ENCODE data around the gene DHDDS.
A peak's percentile ranks its signal among the peaks of the same experiment; 100 is the strongest.

The DHDDS gene

DNA sequence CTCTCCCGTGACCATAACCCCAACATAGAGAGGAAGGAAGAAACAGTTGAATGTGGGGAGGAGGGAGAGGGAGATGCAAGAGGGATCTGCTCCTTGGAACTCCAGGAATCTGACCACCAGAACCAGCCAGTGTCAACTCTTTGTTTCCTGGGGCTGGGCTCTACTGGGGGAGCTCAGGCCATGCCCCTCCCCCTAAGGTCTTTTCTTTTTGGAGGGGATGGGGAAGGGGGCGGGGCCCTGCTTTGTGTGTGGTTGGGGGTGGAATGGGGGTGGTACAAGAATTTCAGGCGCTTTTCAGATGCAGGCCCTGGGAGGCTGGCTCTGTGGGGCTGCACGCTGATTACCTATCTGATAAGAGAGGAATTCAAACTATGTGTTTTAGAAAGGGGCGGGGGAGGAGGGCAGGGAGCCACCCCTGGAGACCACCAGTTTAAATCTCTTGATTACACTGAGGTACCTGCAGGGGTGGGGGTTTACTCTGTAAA, 13.2 kb upstream of the DHDDS start:
- DNase-seq: no peak

DNA sequence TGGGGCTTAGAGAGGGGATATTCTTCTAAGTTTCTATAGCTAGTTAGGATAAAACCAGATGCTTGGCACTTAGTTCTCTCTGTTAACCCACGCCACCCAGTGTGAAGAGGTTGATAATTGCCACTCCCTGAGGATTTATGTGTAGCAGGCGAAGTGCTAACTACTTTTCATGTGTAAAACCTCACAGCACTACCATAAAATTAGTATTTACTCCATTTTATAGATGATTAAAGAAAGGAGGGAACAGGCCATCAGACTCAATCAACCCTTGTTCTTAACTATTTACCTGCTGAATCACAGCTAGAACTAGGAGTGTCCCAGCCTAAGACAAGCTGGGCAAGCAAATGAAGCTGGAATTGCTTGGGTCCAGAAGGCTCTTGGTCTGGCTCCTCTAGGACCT, 12.6 kb upstream of the DHDDS start:
- no peak for DNase-seq

DNA sequence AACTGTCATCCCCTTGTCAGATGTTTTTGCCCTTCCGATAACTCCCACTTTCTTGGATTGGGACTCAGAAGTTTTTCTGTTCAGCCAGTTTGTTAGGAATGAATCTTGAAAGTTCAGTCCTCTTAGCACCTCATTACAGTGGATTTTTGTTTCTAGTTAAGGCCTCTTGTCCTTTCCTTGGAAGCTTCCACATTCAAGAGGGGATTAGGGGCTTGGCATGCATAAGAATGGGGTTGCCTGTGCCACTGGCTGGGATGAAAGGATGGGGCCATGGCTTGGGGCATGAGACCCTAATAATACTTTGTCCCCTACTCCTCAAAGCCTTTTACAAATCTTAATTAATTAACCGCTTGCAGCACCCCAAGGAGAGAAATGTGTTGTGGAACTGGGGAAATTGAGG, 2.4 kb upstream of the DHDDS start:
- no peak for DNase-seq

DNA sequence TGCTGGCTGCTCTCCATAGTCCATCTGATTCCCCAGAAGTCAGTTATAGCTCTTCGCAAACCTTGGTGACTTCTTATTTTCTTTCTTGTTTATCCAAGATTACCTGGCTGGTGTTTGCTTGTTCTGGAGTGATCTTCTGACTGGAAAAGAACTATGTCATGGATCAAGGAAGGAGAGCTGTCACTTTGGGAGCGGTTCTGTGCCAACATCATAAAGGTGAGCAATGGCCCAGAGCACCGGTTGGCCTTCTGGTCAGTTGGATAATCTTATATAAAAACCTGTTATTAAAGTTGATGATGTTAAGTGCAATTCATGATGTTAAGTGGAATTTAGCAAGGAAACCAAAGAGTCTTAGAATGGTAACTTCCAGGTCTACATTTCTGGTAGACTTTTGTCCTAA, 672 bp downstream of the DHDDS start:
- no peak for DNase-seq

DNA sequence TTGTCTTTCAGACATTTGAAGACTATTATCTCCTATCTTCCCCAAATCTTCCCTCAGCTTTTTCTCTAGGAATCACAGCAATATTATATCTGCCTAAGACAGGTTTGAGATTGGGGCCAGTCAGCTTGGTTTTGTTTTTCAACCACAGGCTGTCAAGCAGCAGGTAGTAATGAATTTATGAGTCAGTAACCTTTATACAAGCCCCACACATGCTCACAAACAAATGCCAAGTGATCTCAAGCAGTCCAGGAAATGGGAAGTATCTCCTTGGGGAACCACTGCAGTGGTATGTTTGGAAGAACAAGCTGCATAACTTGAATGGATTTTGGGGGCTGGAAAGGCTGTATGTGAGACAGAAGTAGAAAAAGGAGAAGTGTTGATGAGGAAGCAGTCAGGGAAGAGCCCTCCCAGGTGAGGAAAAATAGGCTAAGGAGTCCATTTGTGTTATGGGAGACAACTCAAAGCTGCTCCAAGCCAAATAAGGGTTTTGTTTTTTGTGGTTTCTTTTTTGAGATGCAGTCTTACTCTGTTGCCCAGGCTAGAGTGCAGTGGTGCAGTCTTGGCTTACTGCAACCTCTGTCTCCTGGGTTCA, 2.1 kb downstream of the DHDDS start:
- DNase-seq: no peak

DNA sequence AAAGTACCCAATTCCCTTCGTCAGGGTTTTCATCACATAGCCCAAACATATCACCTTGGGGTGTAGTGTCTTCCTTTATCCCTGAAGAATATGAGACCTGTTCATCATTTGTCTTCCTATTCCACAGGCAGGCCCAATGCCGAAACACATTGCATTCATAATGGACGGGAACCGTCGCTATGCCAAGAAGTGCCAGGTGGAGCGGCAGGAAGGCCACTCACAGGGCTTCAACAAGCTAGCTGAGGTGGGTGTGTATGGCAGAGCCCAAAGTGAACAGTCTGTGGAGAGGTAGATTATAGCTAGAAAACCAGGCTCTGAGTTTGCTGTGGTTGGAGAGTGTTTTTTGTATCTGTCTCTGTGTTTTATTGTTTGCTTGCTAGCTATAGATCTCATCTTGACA, 5.9 kb downstream of the DHDDS start:
- DNase-seq: no peak

DNA sequence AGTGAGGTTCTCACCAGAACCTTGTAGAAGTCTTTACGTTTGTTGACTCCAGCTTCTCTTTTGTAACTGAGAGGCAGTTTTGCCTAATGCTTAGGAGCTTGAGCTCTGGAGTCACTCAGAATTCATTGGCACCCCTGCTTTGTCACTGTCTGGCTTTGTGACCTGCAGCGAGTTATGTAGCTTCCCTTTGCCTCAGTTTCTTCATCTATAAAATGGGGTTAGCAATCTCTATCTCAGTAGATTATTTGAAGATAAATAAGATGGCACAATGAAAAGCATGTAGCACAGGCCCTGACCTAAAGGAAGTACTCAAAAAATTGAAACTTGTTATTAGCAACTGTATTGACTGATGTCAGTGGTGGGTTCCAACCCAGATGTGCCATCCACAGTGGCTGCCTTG, 8.1 kb downstream of the DHDDS start:
- no peak for DNase-seq

DNA sequence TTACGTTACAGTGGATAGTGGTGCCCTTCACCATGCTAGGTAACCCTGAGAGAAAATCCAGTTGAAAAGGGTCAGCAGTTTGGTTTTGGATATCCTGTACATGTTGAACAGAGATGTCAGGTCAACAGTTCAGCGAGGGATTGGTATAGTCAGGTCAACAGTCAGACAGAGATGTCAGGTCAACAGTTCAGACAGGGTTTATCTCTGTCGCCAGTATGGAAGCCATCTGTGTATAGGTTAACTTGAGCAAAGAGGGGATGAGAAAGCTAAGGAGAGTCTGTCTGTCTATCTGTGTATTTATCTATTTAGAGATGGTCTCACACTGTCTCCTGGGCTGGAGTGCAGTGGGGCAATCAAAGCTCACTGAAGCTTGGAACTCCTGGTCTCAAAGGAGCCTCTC, 17.7 kb downstream of the DHDDS start:
- DNase-seq: no peak

DNA sequence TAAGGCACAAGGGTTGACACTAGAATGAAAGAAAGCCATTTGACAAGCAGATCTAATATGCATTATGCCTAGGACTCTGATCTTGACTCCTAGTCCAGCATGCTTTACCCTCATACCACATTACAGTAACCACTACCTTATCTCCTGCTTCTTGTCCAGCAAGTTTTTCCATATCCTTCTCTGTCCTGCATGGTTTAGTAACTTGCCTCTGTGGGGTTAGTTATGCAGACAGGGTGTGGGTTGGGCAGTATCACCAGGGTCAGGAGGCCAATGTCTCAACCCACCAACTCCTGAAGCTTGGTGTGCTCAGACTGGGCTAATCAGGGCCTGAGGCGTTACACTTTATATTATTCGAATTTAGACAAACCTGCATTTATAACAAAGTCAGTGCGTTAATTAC, 18.8 kb downstream of the DHDDS start:
- no peak for DNase-seq

DNA sequence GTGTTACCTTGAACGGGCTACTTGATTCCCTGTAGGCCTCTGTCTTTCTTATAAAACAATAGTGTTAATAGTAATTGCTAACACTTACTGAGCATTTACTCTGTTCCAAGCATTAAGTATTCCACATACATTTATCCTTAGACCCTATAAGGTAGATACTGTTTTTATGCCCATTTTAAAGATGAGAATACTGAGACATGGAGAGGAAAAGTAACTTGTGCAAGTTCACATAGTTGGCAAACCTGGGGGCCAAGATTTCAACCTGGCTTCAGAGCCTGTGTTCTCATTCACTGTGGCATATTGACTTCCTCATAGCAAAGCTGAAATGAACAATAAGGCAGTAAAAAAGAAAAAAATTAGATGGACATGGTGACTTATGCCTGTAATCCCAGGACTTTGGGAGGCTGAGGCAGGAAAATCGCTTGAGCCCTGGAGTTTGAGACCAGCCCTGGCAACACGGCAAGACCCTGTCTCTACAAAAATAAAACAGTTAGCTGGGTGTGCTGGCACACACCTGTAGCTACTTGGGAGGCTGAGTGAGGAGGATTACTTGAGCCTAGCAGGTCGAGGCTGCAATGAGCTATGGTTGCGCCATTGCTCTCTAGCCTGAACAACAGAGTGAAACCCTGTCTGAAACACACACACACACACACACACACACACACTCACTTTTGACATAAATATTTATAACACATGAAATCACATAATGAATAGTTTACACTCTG, 20.5 kb downstream of the DHDDS start:
- no peak for DNase-seq

DNA sequence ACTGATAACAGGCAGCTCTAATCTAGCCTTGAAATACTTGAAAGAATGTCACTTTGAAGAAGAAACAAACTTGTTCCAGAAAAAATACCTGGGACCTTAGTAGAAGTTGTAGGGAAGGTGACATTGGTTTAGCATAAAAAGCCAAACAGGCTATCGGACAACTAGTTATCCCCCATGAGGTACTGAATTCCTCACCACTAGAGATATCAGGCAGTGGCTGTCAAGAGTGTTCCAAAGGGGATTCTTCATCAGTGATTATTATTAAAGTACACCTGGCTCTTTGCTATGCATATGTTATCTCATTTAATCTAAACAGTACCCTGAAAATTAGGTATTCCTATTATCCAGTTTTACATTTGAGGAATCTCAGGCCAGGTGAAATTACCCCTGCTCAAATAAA, 27.0 kb downstream of the DHDDS start:
- DNase-seq: no peak

DNA sequence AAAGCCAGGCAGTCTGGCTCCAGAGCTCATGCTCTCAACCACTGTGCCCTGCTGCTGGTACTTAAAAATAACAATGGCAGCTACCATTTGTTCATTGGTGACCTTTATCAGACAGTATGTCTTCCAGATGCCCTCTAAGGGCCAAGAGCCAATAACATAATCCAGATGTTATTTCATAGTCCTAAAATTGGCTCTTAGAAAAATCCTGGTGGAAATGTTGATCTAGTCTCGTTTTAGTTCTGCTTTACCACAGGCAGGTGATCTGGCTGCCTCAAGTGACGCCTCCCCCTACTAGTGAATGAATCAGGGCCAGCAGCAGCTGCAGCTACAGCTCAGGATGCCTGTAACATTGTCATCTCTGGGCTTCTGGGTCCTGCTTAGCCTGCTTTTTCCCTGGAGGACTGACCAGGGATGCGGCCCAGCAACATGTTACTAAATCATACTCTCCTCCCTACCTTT, 27.5 kb downstream of the DHDDS start:
- DNase-seq: peak; percentile 69 to 73

DNA sequence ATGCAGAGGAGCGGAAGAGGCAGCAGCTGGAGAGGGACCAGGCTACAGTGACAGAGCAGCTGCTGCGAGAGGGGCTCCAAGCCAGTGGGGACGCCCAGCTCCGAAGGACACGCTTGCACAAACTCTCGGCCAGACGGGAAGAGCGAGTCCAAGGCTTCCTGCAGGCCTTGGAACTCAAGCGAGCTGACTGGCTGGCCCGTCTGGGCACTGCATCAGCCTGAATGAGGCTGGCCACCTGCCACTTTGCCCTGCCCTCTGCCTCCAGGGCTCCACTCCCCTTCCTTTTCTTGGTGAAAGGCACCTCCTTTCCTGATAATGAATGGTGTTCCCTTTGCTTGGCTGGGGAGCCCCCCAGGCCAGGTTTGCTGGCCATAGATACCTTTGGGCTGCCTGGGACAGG, 36.8 kb downstream of the DHDDS start:
- DNase-seq: no peak

DNA sequence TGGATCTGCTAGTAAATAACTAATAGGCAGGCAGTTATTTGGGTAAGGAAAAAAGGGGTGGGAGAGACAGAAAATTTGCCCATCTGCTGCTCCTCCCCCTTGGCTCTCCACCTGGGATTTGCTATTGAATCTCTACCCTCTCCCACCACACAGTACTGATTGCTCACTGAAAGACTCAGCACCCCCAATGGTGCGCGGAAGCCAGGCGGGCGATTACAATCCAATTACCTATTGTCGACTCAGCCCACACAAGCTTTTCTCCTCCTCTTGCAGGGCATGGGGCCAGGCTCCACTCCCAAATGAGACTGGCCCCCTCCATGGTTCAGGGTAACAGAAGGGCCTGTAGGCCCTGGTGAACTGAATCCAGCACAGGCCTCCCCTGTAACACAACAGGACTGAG, 37.4 kb downstream of the DHDDS start:
- no peak for DNase-seq

DNA sequence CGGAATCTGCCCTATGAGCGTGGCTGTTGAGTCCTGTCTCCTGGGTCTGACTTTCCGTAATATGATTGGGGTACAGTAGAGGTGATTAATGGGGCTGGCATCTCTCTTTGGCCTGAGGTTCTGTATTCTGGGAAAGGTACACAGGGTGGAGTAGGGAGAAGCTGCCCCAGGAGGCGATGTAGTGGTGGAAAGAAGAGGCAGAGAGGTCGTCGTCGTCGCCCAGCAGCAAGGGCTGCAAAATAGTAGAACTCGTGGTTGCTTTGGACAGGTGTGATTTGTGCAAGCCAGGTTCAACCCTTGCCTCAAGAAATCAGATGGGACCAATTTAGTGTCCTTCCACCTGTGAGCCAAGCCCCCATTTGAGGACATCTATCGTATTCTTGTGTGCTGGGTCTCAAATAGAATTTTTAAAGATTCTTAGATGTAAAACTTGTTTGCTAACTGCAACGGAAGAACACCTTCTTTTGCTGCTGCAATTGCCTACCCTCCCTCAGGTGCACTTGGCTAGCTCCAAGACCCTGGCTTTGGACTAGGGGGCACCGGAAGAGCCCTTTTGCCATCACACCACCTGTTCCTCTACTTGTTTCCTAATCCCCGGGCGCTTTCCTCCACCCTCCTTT, 38.9 kb downstream of the DHDDS start:
- DNase-seq: peak in 1 of 2 experiments; percentile 45

DNA sequence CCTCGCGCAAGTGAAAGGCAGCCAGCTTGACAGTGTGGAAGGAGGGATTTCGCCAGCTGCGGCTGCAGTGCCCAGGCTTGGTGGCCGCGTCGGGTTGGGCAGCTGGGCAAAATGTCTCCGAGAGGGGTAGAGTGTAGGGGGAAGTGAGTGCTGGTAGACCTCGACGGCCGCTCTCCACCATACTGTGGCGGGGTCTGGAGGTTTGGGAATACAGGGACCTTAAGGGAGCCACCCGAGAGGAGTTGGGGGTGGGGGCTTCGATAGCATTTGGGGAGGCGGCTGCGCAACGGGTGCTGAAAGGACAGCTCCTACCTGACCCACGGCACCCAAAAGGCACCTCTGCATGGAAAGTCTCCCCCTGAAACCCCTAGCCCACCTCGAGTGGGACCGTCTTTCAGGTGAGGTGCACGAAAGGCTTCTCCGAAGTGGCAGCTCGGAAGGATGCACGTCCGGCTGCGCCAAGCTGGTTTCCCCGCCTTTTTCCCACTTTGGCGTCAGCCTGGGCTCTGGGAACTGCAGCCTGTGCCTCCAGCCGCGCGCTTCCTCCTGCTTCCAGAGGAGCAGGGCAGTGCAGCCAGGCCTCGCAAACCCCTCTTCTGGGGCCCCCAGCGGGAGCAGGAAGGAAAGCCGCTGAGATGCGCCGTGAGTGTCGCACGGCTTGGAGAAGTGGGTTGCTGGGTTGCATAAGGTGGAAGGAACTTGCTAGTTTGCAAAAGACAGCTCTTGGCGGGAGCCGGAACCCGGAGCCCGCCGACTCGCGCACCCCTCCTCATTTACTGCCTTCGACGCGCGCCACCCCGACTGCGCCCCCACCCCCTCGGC, 39.6 kb downstream of the DHDDS start:
- peak; percentile 73 to 79 for DNase-seq

DNA sequence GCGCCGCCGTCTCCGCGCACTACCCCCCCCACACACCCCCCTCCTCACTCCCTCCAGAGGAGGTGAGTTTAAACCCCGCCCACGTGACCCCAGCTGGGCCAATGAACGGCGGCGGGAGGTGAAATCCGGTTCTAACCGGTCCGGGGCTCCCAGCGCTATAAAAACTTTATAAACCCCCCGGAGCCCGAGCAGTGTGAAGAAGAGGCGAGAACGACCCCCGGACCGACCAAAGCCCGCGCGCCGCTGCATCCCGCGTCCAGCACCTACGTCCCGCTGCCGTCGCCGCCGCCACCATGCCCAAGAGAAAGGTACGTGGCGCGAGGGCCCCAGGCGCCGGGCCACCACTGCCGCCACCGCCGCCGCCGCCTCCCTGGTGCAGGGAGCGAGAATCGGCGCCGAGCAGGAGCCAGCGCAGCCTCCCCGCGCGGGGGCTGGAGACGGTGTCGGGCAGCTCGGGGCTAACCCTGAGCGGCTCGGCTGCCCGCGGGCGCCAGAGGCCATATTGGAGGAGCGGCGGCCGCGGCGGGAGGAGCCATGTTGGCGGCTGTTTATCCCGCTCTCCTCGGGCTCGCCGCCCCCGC, 40.3 kb downstream of the DHDDS start, which contains the start of gene HMGN2:
TSS of gene HMGN2 (plus strand) at position 121 of the 581 bp plus-strand sequence. CDS start at position 294, 173 bp downstream.
- peak; percentile 89 to 90 for DNase-seq

DNA sequence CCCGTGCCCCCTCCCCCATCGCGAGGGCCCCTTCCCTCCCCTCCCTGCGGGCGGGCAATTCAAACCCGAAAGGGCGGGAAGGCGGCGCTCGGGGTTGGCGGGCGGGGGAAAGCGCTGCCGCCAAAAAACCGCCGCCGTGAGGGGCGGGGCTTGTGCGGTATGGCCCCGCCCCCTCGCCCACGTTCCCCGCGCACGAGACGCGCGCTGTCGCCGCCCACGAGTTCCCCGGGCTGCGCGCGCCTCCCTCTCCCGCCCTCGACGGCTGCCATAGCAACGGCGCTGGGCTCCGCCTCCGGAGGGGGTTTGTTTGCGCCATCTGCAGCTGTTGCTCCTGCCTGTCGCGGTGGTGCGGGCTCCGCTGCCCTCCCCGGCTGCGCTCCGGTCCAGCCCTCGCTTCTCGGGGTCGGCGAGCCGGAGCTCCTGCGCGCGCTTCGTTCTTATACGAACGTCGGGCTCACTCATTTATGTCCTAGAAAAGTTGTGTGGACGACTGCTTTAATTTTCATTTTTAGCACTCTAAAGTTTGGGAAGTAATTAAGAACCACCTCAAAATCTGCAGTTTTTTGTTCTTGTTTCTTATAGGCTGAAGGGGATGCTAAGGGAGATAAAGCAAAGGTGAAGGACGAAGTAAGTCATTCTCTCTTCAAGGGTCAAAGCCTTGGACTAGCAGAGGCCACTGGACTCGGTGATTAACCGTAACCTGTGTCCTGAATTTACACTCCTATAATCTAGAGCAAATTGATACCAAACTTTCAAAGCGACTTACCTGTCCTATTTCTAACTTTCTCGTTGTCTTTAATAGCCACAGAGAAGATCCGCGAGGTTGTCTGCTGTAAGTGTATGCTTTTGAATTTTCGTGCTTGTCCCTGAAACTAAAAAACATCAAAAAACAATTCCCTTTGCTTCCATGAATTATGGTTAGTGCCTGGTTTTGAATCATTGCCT, 41.1 kb downstream of the DHDDS start:
- DNase-seq: peak; percentile 78 to 84

DNA sequence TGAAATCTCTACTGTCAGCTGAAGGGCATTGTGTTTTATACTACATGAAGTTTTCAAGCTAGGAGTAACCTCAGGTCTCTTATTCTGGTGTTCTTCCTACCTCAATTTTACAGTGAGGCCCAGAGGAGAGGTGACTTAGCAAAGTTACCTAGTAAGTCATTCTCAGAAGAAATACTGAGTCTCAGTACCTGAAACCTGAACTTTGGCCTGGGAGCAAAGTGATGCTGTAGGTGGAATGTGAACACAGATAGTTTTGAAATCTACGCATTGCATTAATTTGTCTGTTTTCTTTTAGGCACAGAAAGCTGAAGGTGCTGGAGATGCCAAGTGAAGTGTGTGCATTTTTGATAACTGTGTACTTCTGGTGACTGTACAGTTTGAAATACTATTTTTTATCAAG, 42.7 kb downstream of the DHDDS start:
- no peak for DNase-seq

DNA sequence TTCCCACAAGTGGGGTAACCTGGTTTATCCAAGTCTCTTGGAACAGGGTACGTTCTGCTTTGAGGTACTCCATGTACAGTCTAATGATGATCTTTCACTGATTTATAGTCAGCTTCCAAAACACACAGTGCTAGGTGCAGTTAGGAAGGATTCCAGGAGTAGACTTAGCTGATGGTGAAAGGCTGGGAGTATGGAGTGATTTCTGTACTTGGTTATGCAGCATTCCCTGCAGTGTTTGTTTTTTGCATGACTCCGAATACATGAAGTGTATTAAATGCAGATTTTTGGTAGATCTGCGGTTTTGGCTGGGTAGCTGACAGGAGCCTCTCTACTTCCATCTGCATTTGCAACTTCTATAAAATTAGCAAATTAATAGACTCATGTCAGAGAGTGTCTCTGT, 43.9 kb downstream of the DHDDS start:
- DNase-seq: no peak

DNA sequence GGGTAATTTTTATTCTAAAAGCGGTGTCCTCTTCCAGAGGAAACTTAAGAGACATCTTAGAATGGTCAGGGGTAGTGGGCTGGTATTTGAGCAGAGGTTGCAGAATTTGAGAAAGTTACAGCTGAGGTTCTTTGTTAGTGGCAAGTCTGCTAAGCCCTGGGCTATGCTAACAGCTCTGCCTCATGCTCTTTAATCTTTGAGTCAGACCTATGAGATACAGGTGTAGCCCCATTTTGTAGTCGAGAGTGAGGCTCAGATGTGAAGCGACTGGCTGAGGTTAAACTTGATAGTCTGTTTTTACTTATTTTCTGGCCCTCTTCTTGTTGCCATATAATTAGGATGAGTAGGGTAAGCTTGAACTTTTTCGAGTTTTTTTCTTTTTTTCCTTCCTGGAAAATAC, 44.8 kb downstream of the DHDDS start:
- no peak for DNase-seq
